Measurements from ENCODE around the gene CCR9. TPM values are rescaled to one million over a fixed set of nuclear protein-coding genes. Genes with fewer than 3 reads are reported as not detected.
A peak's percentile ranks its signal among the peaks of the same experiment; 100 is the strongest.

Gene CCR9
- total RNA-seq, 1 experiment from 2014 or later, result not detected

GRCh38 chr3:45890405-45890804 lies 4.1 kb downstream of the CCR9 start:
- BruUV-seq (replicated peaks), result no TSS peak
- POLR2A ChIA-PET (ENCODE audit: low non-redundant PET), result interaction anchor here (0.7 kb wide), 1 partner anchor 49 kb away, joined by 7 read pairs; no protein-coding TSS in a partner anchor
- no peak overlapping the region for H3K27ac ChIP-seq (ENCODE audit: low read depth, low read length, poor library complexity, severe bottlenecking)
- H3K4me3 ChIP-seq (ENCODE audit: low read depth, low read length, poor library complexity, severe bottlenecking), result no peak overlapping the region
- no peaks in the 10 kb centered on the region for H3K36me3 ChIP-seq (ENCODE audit: insufficient read depth, low read length, poor library complexity, severe bottlenecking)
- H3K4me1 ChIP-seq (ENCODE audit: insufficient read depth, low read length, poor library complexity, severe bottlenecking), result no peaks in the 10 kb centered on the region
- intact Hi-C loops (cut with micrococcal nuclease; ENCODE audit: unreplicated experiment), result no loop called here
- DNase-seq (ENCODE audit: low spot score), result peak; percentile 31
- CTCF ChIA-PET, result no interaction called here
- no peaks in the 10 kb centered on the region for H3K9me3 ChIP-seq (ENCODE audit: low read depth, low read length, poor library complexity, severe bottlenecking)
- no peak for TF ChIP-seq EZH2 (IDR thresholded peaks at IDR 0.05; ENCODE audit: borderline replicate concordance, low read depth, low read length, poor library complexity, severe bottlenecking)
- TF ChIP-seq CTCF (conservative IDR thresholded peaks at IDR 0.05; ENCODE audit: low read depth, low read length), result no peak
- no peaks in the 10 kb centered on the region for H3K27me3 ChIP-seq (replicated peaks; ENCODE audit: insufficient read depth, low read depth, low read length, poor library complexity)

DNA sequence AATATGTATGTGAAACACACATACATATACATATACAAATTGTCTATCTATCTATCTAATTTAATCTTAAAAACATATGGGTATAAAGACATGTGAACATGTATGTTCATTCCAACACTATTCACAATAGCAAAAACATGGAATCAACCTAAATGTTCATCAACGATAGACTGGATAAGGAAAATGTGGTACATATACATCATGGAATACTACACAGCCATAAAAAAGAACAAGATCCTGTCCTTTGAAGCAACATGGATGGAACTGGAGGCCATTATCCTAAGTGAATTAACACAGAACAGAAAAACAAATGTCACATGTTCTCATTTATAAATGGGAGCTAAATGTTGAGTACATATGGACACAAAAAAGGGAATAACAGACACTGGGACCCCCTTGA lies 5.8 kb downstream of the CCR9 start:
- TF ChIP-seq EZH2 (IDR thresholded peaks at IDR 0.05; ENCODE audit: borderline replicate concordance, low read depth, low read length, poor library complexity, severe bottlenecking) (no peak), CTCF (conservative IDR thresholded peaks at IDR 0.05; ENCODE audit: low read depth, low read length) (no peak)
- H3K27me3 ChIP-seq (replicated peaks; ENCODE audit: insufficient read depth, low read depth, low read length, poor library complexity), result no peaks in the 10 kb centered on the region
- POLR2A ChIA-PET (ENCODE audit: low non-redundant PET), result no interaction called here
- no TSS peak for BruUV-seq (replicated peaks)
- H3K27ac ChIP-seq (ENCODE audit: low read depth, low read length, poor library complexity, severe bottlenecking), result no peak overlapping the region
- intact Hi-C loops (cut with micrococcal nuclease; ENCODE audit: unreplicated experiment), result no loop called here
- H3K9me3 ChIP-seq (ENCODE audit: low read depth, low read length, poor library complexity, severe bottlenecking), result no peaks in the 10 kb centered on the region
- no peak for DNase-seq (ENCODE audit: low spot score)
- no peak overlapping the region for H3K4me3 ChIP-seq (ENCODE audit: low read depth, low read length, poor library complexity, severe bottlenecking)
- H3K4me1 ChIP-seq (ENCODE audit: insufficient read depth, low read length, poor library complexity, severe bottlenecking), result no peaks in the 10 kb centered on the region
- CTCF ChIA-PET, result no interaction called here
- no peaks in the 10 kb centered on the region for H3K36me3 ChIP-seq (ENCODE audit: insufficient read depth, low read length, poor library complexity, severe bottlenecking)

DNA sequence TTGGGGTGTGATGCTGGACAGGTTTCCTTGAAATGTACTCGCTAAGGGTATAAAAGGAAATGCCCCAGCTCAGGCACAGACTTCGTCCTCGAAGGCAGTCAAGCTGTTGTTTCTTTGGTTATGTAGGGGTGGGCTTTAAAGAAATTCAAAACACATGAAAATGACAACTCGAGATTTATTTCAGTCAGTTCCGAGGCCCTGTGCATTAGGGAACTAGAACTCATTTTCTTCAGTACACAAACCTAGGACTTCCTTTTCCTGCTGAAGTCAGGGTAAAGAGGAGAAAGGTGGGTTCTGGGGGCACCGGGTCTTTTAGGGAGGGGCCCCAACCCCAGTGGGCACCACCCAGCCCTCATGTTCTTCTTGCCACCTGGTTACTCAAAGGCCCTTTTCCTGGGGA lies 7.7 kb downstream of the CCR9 start:
- Histone ChIP-seq H3K4me3 (ENCODE audit: low read depth, low read length, poor library complexity, severe bottlenecking) (no peak overlapping the region), H3K4me1 (ENCODE audit: insufficient read depth, low read length, poor library complexity, severe bottlenecking) (no peaks in the 10 kb centered on the region), H3K27ac (ENCODE audit: low read depth, low read length, poor library complexity, severe bottlenecking) (no peak overlapping the region), H3K36me3 (ENCODE audit: insufficient read depth, low read length, poor library complexity, severe bottlenecking) (no peaks in the 10 kb centered on the region), H3K9me3 (ENCODE audit: low read depth, low read length, poor library complexity, severe bottlenecking) (no peaks in the 10 kb centered on the region), H3K27me3 (replicated peaks; ENCODE audit: insufficient read depth, low read depth, low read length, poor library complexity) (no peaks in the 10 kb centered on the region)
- TF ChIP-seq CTCF (conservative IDR thresholded peaks at IDR 0.05; ENCODE audit: low read depth, low read length) (no peak), EZH2 (IDR thresholded peaks at IDR 0.05; ENCODE audit: borderline replicate concordance, low read depth, low read length, poor library complexity, severe bottlenecking) (no peak)
- ChIA-PET CTCF (no interaction called here), POLR2A (ENCODE audit: low non-redundant PET) (no interaction called here)
- no peak for DNase-seq (ENCODE audit: low spot score)
- no TSS peak for BruUV-seq (replicated peaks)
- intact Hi-C loops (cut with micrococcal nuclease; ENCODE audit: unreplicated experiment), result no loop called here

All from A673 (cell line).